Esophagus squamous epithelium (tissue), 5 donors: ENCODE measurements around the gene NR6A1. TPM values are rescaled to one million over a fixed set of nuclear protein-coding genes. Genes with fewer than 3 reads are reported as not detected.

ENCODE experiments used
- DNase-seq: peaks from one replicate; lab custom pipeline; 2025; lab: John Stamatoyannopoulos, UW
- H3K27ac ChIP-seq, 4 donors: fragments of 200-600 bp; sonication (generic); one replicate each; pipeline ENCODE4 v1.5.1; 2016 to 2019; ENCODE audit warnings: mild to moderate bottlenecking in 1 of 4
- H3K27me3 ChIP-seq, 4 donors: fragments of 200-600 bp; sonication (generic); 1 replicate in 3 of 4; 2 replicates in 1 of 4; pipeline versions ENCODE4 v1.5.1 to v1.6.0; 2017 to 2021; ENCODE audit warnings: antibody characterized with exemption in 1 of 4
- H3K36me3 ChIP-seq, 3 donors: fragments of 200-600 bp; sonication (generic); one replicate each; pipeline ENCODE4 v1.5.1; 2016 to 2019
- H3K4me1 ChIP-seq, 3 donors: fragments of 200-600 bp; sonication (generic); one replicate each; pipeline ENCODE4 v1.5.1; 2017 to 2019
- H3K4me3 ChIP-seq, 4 donors: fragments of 200-600 bp; sonication (generic); 1 replicate in 3 of 4; 2 replicates in 1 of 4; pipeline ENCODE4 v1.5.1; 2016 to 2019; ENCODE audit warnings: mild to moderate bottlenecking in 2 of 4, moderate library complexity in 1 of 4
- H3K9me3 ChIP-seq, 3 donors: fragments of 200-600 bp; sonication (generic); one replicate each; pipeline ENCODE4 v1.5.1; 2016 to 2019
- POLR2A ChIP-seq, 4 donors: fragments of 450-650 bp; IDR thresholded peaks; one replicate each; pipeline ENCODE4 v1.6.1; 2017; ENCODE audit warnings: antibody characterized with exemption in 4 of 4, mild to moderate bottlenecking in 4 of 4, moderate library complexity in 3 of 4
- WGBS, 2 donors: methylation state at CpG; one replicate each; pipeline ENCODE4 v1.1.5; 2018; 5-methylcytosine and 5-hydroxymethylcytosine counted together
- intact Hi-C: fragments of 100-400 bp; cut with DNase I; formaldehyde crosslinking; loops from one replicate; pipeline ENCODE4 v1.15.0; 2022
- total RNA-seq, 4 donors: library from RNA; depleted of rRNA; stranded (reverse); fragments of >200 nt; gene quantifications; one replicate each; pipeline ENCODE4 v1.1.0, GENCODE V29; 2016
- TF ChIP-seq, protein P1 (sequence below), 6 experiments: fragments of 450-650 bp in 4 of 6; fragments of 200-600 bp in 2 of 6; sonication (generic) in 2 of 6; IDR thresholded peaks; one replicate each; pipeline ENCODE4 v1.5.1; 2016 to 2019; ENCODE audit warnings: antibody characterized with exemption in 6 of 6, mild to moderate bottlenecking in 4 of 6, moderate library complexity in 4 of 6
- donor health status: DM: yes; HTN: yes; CAD: no.

Gene NR6A1
- total RNA-seq, 4 donors from 2014 or later, result 1.9 to 4.0 (median 2.7) TPM

DNA sequence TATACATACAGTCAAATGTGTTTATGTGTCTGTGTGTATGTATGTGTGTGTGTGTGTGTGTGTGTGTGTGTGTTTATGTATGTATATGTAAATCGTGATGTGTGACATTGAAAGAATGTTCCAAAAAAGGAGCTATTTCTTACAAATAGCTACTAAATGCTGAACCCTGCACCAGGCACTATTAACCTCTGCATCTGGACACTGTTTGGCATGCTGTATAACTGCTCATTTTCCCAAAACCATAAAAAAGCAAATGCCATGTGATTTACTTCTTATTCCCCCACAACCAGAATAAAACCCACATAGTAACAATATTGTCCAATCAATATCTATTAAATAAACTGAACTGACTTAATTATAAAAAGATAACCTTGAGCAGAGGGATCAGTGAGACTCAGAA is 91.1 kb downstream of the NR6A1 start:
- Histone ChIP-seq H3K9me3 (no peaks in the 10 kb centered on the region), H3K27ac (no peak overlapping the region), H3K4me3 (no peak overlapping the region), H3K36me3 (no peaks in the 10 kb centered on the region), H3K27me3 (no peaks in the 10 kb centered on the region), H3K4me1 (peaks cover 0 to 3% (median 0%) of the 10 kb centered on the region in 3 donors)
- no peak for TF ChIP-seq POLR2A (IDR thresholded peaks at IDR 0.05)
- TF ChIP-seq, protein P1, sequence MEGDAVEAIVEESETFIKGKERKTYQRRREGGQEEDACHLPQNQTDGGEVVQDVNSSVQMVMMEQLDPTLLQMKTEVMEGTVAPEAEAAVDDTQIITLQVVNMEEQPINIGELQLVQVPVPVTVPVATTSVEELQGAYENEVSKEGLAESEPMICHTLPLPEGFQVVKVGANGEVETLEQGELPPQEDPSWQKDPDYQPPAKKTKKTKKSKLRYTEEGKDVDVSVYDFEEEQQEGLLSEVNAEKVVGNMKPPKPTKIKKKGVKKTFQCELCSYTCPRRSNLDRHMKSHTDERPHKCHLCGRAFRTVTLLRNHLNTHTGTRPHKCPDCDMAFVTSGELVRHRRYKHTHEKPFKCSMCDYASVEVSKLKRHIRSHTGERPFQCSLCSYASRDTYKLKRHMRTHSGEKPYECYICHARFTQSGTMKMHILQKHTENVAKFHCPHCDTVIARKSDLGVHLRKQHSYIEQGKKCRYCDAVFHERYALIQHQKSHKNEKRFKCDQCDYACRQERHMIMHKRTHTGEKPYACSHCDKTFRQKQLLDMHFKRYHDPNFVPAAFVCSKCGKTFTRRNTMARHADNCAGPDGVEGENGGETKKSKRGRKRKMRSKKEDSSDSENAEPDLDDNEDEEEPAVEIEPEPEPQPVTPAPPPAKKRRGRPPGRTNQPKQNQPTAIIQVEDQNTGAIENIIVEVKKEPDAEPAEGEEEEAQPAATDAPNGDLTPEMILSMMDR (IDR thresholded peaks at IDR 0.05), result no peak
- DNase-seq, result no peak
- intact Hi-C loops, result no loop called here
- WGBS, 2 donors, result 86 to 95% methylated on average over 1 of the region's 1 CpG

DNA sequence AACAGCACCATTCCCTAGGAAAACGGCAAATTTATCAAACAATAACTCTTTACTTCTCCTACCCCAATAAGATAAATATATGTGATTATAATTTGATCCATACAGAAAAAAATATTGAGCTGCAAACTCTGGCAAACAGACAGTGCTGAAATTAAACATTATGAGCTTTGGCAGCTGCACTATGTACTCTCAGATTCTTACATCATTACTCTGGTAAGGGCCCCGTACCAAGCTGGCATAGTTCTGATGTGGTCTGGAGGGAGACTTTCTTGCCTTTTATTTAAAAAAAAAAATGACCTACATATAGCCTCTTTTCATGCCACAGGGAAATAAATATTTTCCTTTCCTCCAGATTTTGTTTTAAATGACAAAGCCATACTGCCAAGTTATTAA is 95.0 kb downstream of the NR6A1 start:
- no peaks in the 10 kb centered on the region for H3K36me3 ChIP-seq
- H3K27me3 ChIP-seq, result no peaks in the 10 kb centered on the region
- H3K4me1 ChIP-seq, result peaks cover 0 to 3% (median 0%) of the 10 kb centered on the region in 3 donors
- no peak for TF ChIP-seq POLR2A (IDR thresholded peaks at IDR 0.05)
- TF ChIP-seq, protein P1 (IDR thresholded peaks at IDR 0.05), result no peak
- H3K27ac ChIP-seq, result no peak overlapping the region
- no peak overlapping the region for H3K4me3 ChIP-seq
- intact Hi-C loops, result no loop called here
- 56 to 57% methylated on average over 2 of the region's 2 CpGs for WGBS, 2 donors
- DNase-seq, result no peak
- no peaks in the 10 kb centered on the region for H3K9me3 ChIP-seq

DNA sequence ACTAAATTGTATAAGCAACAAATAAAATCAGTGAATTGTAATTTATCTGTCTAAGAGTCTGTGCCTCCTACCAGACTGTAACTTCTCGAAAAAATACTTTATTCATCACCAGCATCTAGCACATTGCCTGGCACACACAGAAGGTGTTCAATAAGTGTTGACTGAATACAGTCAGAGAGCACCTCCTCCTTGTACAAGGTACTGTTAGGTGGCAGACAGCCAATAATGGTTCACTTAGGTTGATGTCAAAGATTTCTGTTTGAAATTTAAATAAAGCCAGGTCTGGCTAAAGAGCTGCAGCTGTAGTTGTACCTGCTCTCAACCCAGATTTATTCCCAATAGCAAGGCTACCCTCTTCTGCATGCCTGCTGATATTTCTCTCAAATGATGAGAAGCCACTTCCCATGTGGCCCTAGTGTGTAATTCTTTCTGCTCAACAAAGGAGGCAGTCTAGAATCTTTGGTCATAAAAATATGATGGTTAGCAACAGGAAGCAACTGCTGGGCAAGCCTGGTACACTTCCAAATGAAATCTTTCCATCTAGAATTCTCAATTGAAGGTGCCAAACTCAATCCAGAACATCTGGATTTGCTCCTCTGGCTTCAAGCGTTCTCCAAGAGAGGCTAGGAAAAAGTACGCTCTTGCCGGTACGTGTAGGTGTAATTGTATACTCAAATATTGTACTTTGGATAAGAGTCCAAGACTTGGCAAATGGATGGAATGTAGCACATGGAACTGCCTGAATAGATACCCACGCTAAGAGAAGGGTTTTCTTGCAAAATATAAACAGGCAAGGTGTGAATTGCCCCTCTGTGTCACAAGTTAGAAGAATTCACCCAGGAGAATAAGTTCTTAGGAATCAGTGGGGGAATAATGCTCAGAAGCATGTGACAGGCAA is 95.6 kb downstream of the NR6A1 start:
- DNase-seq, result no peak
- intact Hi-C loops, result no loop called here
- no peaks in the 10 kb centered on the region for H3K36me3 ChIP-seq
- H3K27ac ChIP-seq, result no peak overlapping the region
- no peaks in the 10 kb centered on the region for H3K9me3 ChIP-seq
- H3K4me3 ChIP-seq, result no peak overlapping the region
- peaks cover 0 to 3% (median 0%) of the 10 kb centered on the region in 3 donors for H3K4me1 ChIP-seq
- TF ChIP-seq, protein P1 (IDR thresholded peaks at IDR 0.05), result no peak
- TF ChIP-seq POLR2A (IDR thresholded peaks at IDR 0.05), result no peak
- H3K27me3 ChIP-seq, result no peaks in the 10 kb centered on the region
- WGBS, 2 donors, result 68 to 80% methylated on average over 6 of the region's 6 CpGs

DNA sequence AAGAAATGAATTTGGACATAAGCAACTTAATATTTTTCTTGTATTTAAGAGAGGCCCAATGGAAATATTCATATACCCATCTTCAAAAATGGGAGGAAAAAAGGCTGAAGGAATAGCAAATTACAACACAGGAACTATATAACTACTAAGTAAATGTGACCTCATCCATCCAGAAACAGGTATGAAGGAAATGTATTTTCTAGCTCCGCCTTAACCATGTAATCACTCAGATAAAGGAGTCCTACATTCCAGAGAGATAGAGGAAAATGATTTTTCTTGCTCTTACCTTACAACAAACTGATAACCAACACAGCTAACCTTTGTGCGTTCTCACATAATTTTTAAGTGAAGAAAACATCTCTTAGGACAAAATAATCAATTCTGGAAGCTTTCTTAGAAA is 96.5 kb downstream of the NR6A1 start:
- no peak overlapping the region for H3K27ac ChIP-seq
- H3K27me3 ChIP-seq, result no peaks in the 10 kb centered on the region
- intact Hi-C loops, result no loop called here
- TF ChIP-seq, protein P1 (IDR thresholded peaks at IDR 0.05), result no peak
- no peak for TF ChIP-seq POLR2A (IDR thresholded peaks at IDR 0.05)
- peaks cover 0 to 3% (median 0%) of the 10 kb centered on the region in 3 donors for H3K4me1 ChIP-seq
- no peaks in the 10 kb centered on the region for H3K36me3 ChIP-seq
- no peaks in the 10 kb centered on the region for H3K9me3 ChIP-seq
- DNase-seq, result no peak
- no peak overlapping the region for H3K4me3 ChIP-seq
- WGBS, 2 donors, result 89 to 93% methylated on average over 2 of the region's 2 CpGs

DNA sequence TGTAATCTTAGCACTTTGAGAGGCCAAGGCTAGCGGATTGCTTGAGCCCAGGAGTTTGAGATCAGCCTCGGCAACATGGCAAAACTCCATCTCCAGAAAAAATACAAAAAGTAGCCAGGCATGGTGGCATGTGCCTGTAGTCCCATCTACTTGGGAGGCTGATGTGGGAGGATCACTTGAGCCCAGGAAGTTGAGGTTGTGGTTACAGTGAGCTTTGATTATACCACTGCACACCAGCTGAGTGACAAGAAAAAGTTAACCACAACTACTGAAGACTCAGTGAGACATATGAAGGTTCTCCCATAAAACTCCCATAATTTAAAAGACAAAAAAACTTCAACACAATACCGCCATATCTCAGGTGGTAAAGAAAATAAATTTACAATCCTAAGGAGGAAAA is 98.0 kb downstream of the NR6A1 start:
- Histone ChIP-seq H3K36me3 (no peaks in the 10 kb centered on the region), H3K4me1 (peaks cover 0 to 3% (median 0%) of the 10 kb centered on the region in 3 donors), H3K4me3 (no peak overlapping the region), H3K27me3 (no peaks in the 10 kb centered on the region), H3K9me3 (no peaks in the 10 kb centered on the region), H3K27ac (no peak overlapping the region)
- 90% methylated on average over 3 of the region's 3 CpGs for WGBS, 2 donors
- TF ChIP-seq POLR2A (IDR thresholded peaks at IDR 0.05), result no peak
- TF ChIP-seq, protein P1 (IDR thresholded peaks at IDR 0.05), result no peak
- intact Hi-C loops, result no loop called here
- DNase-seq, result no peak
